Muscle layer of colon (tissue), 2 donors: ENCODE measurements around the gene ROBO2.

ENCODE experiments used
- H3K27ac ChIP-seq: one replicate; pipeline ENCODE4 v1.7.0; 2013; ENCODE audit warnings: low read depth, mild to moderate bottlenecking, low read length, moderate library complexity
- H3K27me3 ChIP-seq, 2 donors: one replicate each; pipeline ENCODE4 v1.7.0; 2013; ENCODE audit warnings: low read length in 2 of 2, mild to moderate bottlenecking in 2 of 2; ENCODE audit not compliant: insufficient read depth in 2 of 2, control insufficient read depth in 1 of 2
- H3K36me3 ChIP-seq: one replicate; pipeline ENCODE4 v1.7.0; 2013; ENCODE audit warnings: mild to moderate bottlenecking, low read length; ENCODE audit not compliant: insufficient read depth
- H3K4me1 ChIP-seq: one replicate; pipeline ENCODE4 v1.7.0; 2013; ENCODE audit warnings: mild to moderate bottlenecking, low read length; ENCODE audit not compliant: insufficient read depth
- H3K4me3 ChIP-seq, 2 donors: one replicate each; pipeline ENCODE4 v1.7.0; 2013; ENCODE audit warnings: low read length in 2 of 2, low read depth in 1 of 2, mild to moderate bottlenecking in 1 of 2, moderate library complexity in 1 of 2
- H3K9ac ChIP-seq: one replicate; pipeline ENCODE4 v1.7.0; 2013; ENCODE audit warnings: low read length
- H3K9me3 ChIP-seq: one replicate; pipeline ENCODE4 v1.7.0; 2013; ENCODE audit warnings: mild to moderate bottlenecking, low read length
- donor health status: abdominal sarcoma.
- donor health status: Adenocarcinoma of cecum.

Gene ROBO2

DNA sequence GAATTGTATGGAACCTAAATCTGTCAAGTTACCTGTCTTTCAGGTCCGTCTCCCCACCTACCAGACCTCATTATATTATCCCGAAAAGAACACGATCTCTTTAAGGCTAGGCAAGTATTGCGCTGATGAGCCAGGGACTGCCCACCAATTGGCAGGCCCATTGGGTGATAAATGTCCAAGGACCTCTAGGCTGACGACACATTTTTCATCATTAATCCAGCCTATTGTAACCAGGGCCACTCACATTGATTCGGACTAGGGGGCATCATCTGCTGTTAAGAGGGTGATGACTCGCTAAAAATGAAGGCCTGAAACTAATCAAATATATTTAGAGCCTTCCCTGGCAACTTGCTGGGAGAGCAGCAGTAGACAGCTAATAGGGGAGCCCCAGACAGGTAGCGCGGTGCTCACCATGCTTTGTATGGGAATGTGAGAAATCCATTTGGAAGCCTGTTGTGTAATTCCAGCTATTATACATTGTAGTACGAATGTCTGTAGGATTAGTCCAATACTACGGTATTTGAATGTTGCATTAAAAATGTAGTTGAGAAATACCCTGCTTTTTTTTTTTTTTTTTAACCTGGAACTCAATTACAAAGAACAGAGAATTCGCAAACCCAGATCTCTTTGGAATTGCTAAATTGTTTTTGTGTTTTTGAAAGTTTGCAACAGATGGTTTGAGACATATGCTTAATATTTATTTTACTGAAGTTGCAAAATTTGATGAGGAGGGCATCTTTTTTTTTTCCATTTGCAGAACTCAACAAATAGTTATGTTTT, 156.1 kb downstream of the ROBO2 start:
- H3K9me3 ChIP-seq: no peaks in the 10 kb centered on the region

DNA sequence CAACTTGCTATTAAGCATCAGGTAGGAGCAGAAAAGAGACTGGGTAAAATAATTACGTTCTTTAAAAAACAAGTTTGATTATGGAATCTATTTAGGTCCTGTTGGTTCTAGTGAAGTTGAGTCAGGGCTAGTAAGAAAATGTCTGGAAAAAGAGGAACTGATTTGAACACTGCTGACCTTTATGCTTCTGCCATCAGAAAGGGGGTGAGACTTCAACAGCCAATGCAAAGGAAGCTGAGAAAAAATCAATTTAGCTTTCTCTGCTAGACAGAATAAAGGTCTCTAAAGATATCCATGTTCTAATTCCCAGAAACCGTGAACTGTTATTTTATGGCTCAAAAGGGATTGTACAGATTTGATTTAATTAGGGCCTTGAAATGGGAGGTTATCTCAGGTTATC, 157.5 kb downstream of the ROBO2 start:
- no peak overlapping the region for H3K4me3 ChIP-seq
- H3K4me1 ChIP-seq: no peaks in the 10 kb centered on the region
- H3K36me3 ChIP-seq: no peaks in the 10 kb centered on the region
- no peak overlapping the region for H3K27ac ChIP-seq
- no peak overlapping the region for H3K9ac ChIP-seq
- H3K27me3 ChIP-seq: no peaks in the 10 kb centered on the region
- no peaks in the 10 kb centered on the region for H3K9me3 ChIP-seq

More for the DNA sequence above, 156.1 kb downstream of the ROBO2 start:
- Histone ChIP-seq H3K27ac (no peak overlapping the region), H3K27me3 (no peaks in the 10 kb centered on the region), H3K36me3 (no peaks in the 10 kb centered on the region), H3K4me3 (no peak overlapping the region), H3K9ac (no peak overlapping the region), H3K4me1 (peaks cover 9% of the 10 kb centered on the region)

DNA sequence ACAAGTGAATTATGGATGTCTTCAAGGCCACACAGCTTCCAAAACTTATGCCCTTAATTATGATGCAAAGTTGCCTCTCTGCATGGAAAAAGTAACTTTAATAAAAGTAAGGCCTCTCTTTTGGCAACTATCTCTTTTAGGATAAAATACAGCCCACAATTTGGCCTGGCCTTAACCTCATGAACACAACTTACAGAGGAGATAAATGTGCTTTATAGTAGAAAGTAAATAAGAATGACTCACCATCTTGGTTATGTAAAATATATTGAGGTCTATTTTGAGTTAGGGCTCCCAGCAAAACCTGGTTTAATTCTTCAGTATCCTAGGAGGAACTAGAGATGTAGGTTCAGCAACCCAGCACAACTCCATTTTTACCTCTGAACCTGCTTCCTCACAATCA, 164.0 kb downstream of the ROBO2 start:
- H3K4me1 ChIP-seq: no peaks in the 10 kb centered on the region
- H3K27ac ChIP-seq: no peak overlapping the region
- H3K9me3 ChIP-seq: no peaks in the 10 kb centered on the region
- H3K27me3 ChIP-seq: no peaks in the 10 kb centered on the region
- no peak overlapping the region for H3K4me3 ChIP-seq
- no peak overlapping the region for H3K9ac ChIP-seq
- H3K36me3 ChIP-seq: no peaks in the 10 kb centered on the region

DNA sequence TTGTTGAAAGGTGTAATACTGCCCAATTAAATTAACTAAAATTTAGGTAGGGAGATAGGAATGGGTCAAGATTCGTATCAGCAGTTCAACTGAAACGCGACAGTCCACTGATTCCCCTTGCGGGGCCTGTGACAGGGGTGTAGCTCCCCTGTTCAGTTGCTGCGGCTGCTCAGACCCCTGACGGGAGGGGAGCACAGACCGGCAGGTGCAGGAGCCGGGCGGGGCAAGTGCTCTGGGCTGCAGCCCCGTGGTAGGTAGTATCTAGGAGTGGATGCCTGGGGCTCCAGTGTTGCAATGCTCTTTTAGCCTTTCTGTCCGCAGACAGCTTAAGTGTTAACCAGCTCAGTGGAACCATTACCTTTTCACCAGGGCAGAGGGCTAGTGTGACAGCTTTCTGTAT, 164.9 kb downstream of the ROBO2 start:
- H3K4me3 ChIP-seq: no peak overlapping the region
- no peaks in the 10 kb centered on the region for H3K36me3 ChIP-seq
- no peak overlapping the region for H3K27ac ChIP-seq
- no peaks in the 10 kb centered on the region for H3K4me1 ChIP-seq
- no peaks in the 10 kb centered on the region for H3K9me3 ChIP-seq
- H3K27me3 ChIP-seq: no peaks in the 10 kb centered on the region
- no peak overlapping the region for H3K9ac ChIP-seq

DNA sequence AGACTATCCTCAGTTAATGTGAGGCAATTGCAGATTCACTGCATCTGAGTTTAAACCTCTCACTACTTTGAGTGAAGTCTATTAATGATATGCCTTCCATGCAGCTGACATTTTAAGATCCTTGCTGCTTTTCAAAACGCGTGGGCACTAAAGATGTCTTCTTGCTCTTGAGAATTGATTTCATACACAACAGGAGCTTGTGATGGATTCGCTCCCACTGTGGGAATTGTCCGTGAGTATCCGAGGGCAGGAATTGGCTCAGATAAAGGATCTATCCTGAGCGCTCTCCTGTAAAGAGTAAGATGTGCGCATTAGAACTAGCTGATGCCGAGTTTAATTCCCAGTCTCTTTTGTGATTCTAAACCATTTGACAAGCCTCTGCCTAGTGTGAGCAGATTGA, 167.9 kb downstream of the ROBO2 start:
- no peaks in the 10 kb centered on the region for H3K27me3 ChIP-seq
- H3K36me3 ChIP-seq: no peaks in the 10 kb centered on the region
- H3K9ac ChIP-seq: no peak overlapping the region
- H3K9me3 ChIP-seq: no peaks in the 10 kb centered on the region
- H3K4me3 ChIP-seq: no peak overlapping the region
- H3K4me1 ChIP-seq: no peaks in the 10 kb centered on the region
- H3K27ac ChIP-seq: no peak overlapping the region

DNA sequence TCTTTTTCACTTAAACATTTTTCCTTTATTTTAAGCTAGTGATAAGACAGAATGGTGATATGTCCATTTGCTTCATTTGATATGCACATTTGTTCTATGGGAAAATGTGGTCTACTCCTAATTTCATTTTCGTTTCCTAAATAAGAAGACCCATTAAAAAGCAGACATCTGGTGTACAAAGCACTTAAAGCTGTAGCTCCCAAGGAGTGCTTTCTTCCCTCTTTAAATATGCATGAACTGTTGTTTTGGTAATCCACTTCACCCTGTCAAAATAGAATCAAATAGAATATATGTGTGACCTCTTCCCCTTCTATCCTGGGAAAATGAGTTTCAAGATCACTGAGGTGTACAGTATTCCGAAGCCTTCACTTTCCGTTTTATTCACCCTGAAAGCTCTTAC, 182.8 kb downstream of the ROBO2 start:
- no peaks in the 10 kb centered on the region for H3K9me3 ChIP-seq
- no peaks in the 10 kb centered on the region for H3K4me1 ChIP-seq
- H3K4me3 ChIP-seq: no peak overlapping the region
- no peak overlapping the region for H3K27ac ChIP-seq
- H3K9ac ChIP-seq: no peak overlapping the region
- H3K27me3 ChIP-seq: no peaks in the 10 kb centered on the region
- H3K36me3 ChIP-seq: no peaks in the 10 kb centered on the region

DNA sequence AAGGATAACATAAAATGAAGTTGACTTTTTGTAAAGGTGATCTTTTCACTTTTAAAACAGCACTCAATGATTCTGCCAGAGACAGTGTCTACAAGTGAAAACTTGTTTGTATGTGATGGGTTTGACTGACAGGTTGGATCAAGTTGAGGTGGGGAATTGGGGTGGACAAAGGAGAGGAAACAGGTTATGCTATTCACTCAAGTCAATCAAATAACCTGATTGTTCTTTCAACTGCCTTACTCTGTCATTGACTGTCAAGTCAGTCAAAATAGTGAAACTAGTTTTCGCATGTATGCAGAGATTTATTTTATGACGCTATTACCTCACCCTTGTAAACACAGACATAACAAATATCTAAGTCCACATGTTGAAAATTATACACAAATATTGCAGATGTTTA, 187.7 kb downstream of the ROBO2 start:
- Histone ChIP-seq H3K36me3 (no peaks in the 10 kb centered on the region), H3K27me3 (no peaks in the 10 kb centered on the region), H3K9ac (no peak overlapping the region), H3K9me3 (no peaks in the 10 kb centered on the region), H3K4me3 (no peak overlapping the region), H3K4me1 (no peaks in the 10 kb centered on the region), H3K27ac (no peak overlapping the region)

DNA sequence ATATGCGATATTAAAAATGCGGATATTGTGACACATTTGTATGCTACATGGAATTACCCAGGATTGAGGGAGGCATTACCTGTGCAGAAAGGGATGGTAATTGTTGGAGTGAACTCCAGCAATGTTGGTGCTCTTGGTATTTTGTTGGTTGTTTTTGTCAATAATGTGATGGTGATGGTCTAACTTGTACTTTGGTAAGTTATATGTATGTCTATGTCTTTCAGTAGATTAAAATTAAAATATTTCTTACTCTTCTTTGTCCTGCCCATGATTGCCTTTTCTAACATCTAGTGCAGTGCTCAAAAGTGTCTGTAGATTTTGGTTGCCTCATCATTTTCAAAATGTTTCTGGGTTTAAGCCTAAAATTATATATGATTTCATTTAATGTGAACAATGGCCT, 192.7 kb downstream of the ROBO2 start:
- no peak overlapping the region for H3K9ac ChIP-seq
- no peak overlapping the region for H3K4me3 ChIP-seq
- H3K27ac ChIP-seq: no peak overlapping the region
- H3K9me3 ChIP-seq: no peaks in the 10 kb centered on the region
- no peaks in the 10 kb centered on the region for H3K27me3 ChIP-seq
- no peaks in the 10 kb centered on the region for H3K36me3 ChIP-seq
- H3K4me1 ChIP-seq: no peaks in the 10 kb centered on the region

DNA sequence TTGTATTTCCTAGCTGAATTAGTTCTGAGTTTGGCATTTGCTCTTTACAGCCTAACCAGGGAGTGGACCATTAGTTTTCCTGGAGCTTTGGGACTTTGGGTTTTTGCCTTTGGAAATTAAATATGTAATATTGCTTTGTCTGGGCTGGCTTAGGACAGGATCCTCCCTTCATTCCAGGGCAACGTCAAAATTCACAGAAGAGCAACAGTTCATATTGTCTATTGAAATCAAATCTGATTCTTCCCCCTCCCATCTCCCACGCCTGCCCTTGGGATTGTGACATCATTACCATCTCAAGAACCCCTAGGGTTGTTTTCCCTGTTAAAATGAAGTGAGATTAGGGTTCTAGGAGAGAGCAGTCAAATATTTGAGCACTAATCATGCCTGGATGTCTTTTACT, 194.1 kb downstream of the ROBO2 start:
- no peak overlapping the region for H3K27ac ChIP-seq
- H3K27me3 ChIP-seq: no peaks in the 10 kb centered on the region
- H3K4me1 ChIP-seq: no peaks in the 10 kb centered on the region
- no peak overlapping the region for H3K4me3 ChIP-seq
- no peaks in the 10 kb centered on the region for H3K36me3 ChIP-seq
- H3K9me3 ChIP-seq: no peaks in the 10 kb centered on the region
- H3K9ac ChIP-seq: no peak overlapping the region

DNA sequence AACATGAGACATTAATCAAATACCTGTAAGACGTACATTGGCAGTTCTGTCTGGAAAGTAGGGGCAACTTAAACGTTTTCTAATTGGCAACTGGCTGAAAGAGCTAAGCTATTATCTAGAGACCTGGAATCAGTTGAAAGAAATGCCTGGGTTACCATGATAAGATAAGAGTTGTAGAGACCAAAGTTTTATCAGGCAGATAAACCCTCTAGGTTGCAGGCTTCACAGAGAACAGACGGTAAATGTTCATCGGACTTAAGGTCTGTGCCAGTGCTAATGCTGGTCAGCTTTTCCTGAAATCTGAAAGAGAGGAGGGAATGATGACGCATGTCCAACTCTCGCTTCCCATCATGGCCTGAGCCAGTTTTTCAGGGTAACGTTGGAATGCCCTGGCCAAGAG, 196.2 kb downstream of the ROBO2 start:
- H3K9ac ChIP-seq: no peak overlapping the region
- H3K36me3 ChIP-seq: no peaks in the 10 kb centered on the region
- H3K27me3 ChIP-seq: no peaks in the 10 kb centered on the region
- no peak overlapping the region for H3K27ac ChIP-seq
- no peaks in the 10 kb centered on the region for H3K4me1 ChIP-seq
- H3K4me3 ChIP-seq: no peak overlapping the region
- no peaks in the 10 kb centered on the region for H3K9me3 ChIP-seq

DNA sequence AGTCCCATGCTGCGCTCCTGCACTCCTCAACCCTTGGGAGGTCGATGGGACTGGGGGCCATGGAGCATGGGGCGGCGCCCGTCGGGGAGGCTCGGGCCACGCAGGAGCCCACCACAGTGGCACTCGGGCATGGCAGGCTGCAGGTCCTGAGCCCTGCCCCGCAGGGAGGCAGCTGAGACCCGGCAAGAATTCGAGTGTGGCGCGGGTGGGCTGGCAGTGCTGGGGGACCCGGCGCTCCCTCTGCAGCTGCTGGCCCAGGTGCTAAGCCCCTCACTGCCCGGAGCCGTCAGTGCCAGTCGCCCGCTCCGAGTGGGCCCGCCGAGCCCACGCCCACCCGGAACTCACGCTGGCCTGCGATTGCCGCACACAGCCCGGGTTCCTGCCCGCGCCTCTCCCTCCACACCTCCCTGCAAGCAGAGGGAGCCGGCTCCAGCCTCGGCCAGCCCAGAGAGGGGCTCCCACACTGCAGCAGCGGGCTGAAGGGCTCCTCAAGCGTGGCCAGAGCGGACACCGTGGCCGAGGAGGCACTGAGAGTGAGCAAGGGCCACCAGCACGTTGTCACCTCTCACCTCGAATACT, 200.3 kb downstream of the ROBO2 start:
- Histone ChIP-seq H3K36me3 (no peaks in the 10 kb centered on the region), H3K4me3 (no peak overlapping the region), H3K27me3 (no peaks in the 10 kb centered on the region), H3K9me3 (no peaks in the 10 kb centered on the region), H3K4me1 (no peaks in the 10 kb centered on the region), H3K27ac (no peak overlapping the region), H3K9ac (no peak overlapping the region)

DNA sequence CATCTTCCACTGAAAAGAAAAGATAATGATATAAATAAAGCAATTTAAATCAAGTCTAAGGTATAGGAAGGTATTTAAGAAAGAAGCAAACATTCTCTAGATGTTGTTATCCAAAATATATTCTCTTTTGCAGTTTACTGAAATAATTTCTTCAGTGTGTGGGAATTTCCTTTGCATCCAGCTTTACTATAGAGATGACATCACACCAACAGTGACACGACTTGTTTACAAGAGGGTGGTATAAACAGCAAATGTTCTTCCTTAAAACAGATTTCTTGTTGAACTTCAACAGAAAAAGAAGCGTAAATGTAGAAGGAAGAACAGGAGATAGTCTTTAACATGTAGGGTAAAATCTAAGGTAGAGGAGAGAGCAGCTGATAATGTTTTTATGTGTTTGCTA, 202.5 kb downstream of the ROBO2 start:
- Histone ChIP-seq H3K4me3 (no peak overlapping the region), H3K36me3 (no peaks in the 10 kb centered on the region), H3K4me1 (no peaks in the 10 kb centered on the region), H3K9ac (no peak overlapping the region), H3K27ac (no peak overlapping the region), H3K27me3 (no peaks in the 10 kb centered on the region), H3K9me3 (no peaks in the 10 kb centered on the region)
